HCT116 (cell line): ENCODE data around the gene RAB30. TPM values are rescaled to one million over a fixed set of nuclear protein-coding genes. Genes with fewer than 3 reads are reported as not detected.

ENCODE experiments used
- ATAC-seq: fragments of 200-7000 bp; cut with Tn5 transposase; 2 replicates; pipeline ENCODE4 v1.9.1; 2020; ENCODE audit warnings: mild to moderate bottlenecking, moderate library complexity
- BruUV-seq: library from RNA; stranded (reverse); fragments of 400-500 nt; replicated peaks from 2 replicates; lab custom pipeline; 2021; lab: Mats Ljungman, UMichigan
- CTCF ChIA-PET: fragments of 300-600 bp; sonication (Branson Sonifier 250); formaldehyde crosslinking; loops from one replicate; lab custom pipeline; 2021; ENCODE audit warnings: antibody characterized with exemption; lab: Charles Lee
- POLR2A ChIA-PET: fragments of 300-600, 350-600 bp; sonication (Branson Sonifier 250); formaldehyde crosslinking; loops from one replicate; lab custom pipeline; 2021; ENCODE audit warnings: antibody characterized with exemption; lab: Charles Lee
- RAD21 ChIA-PET, 2 experiments: fragments of 300-600 bp; sonication (Branson Sonifier 250); formaldehyde crosslinking; loops; one replicate each; lab custom pipeline; 2023; ENCODE audit warnings: low total read pairs in 2 of 2; ENCODE audit not compliant: uncharacterized antibody in 2 of 2, unreplicated experiment in 2 of 2, low non-redundant PET in 1 of 2; lab: Charles Lee
- DNase-seq: peaks from one replicate; pipeline ENCODE4 v3.0.0-alpha.2; 2010; ENCODE audit warnings: low read depth, low spot score
- H2AFZ ChIP-seq: fragments of 200-600 bp; shearing (Covaris generic), sonication (generic); 2 replicates; pipeline ENCODE4 v1.6.1; 2017; ENCODE audit warnings: low read depth, mixed run types, mixed read lengths, antibody characterized with exemption, low read length; ENCODE audit not compliant: poor library complexity, severe bottlenecking
- H3K27ac ChIP-seq: 2 replicates; pipeline ENCODE4 v1.5.1; 2012; ENCODE audit warnings: low read depth, low read length
- H3K27me3 ChIP-seq: fragments of 200-600 bp; sonication (generic); 2 replicates; pipeline ENCODE4 v1.6.1; 2016; ENCODE audit warnings: mixed run types, low read length, mixed read lengths; ENCODE audit not compliant: insufficient read depth
- H3K36me3 ChIP-seq, 2 experiments: fragments of 200-500 bp in 1 of 2; fragments of 200-600 bp in 1 of 2; sonication (Bioruptor generic) in 1 of 2; sonication (generic) in 1 of 2; 2 replicates each; pipeline versions ENCODE4 v1.5.1 to v1.6.1; 2014 to 2016; ENCODE audit warnings: low read length in 2 of 2, inconsistent platforms in 1 of 2, mixed read lengths in 1 of 2, mixed run types in 1 of 2; ENCODE audit not compliant: insufficient read depth in 2 of 2, control insufficient read depth in 1 of 2
- H3K4me1 ChIP-seq, 2 experiments: fragments of 200-600 bp in 1 of 2; sonication (generic) in 1 of 2; 2 replicates each; pipeline versions ENCODE4 v1.5.1 to v1.6.1; 2012 to 2017; ENCODE audit warnings: low read length in 2 of 2, inconsistent platforms in 1 of 2, mild to moderate bottlenecking in 1 of 2, mixed read lengths in 1 of 2, mixed run types in 1 of 2, moderate library complexity in 1 of 2; ENCODE audit not compliant: insufficient read depth in 2 of 2, control insufficient read depth in 1 of 2
- H3K4me2 ChIP-seq: fragments of 200-600 bp; sonication (generic); 2 replicates; pipeline ENCODE4 v1.6.1; 2017; ENCODE audit warnings: mixed run types, low read length, mixed read lengths
- H3K4me3 ChIP-seq, 2 experiments: fragments of 200-600 bp in 1 of 2; sonication (generic) in 1 of 2; replicated peaks in 1 of 2; 2 replicates each; pipeline ENCODE4 v1.5.1; 2011 to 2016; ENCODE audit warnings: low read length in 2 of 2, control low read depth in 1 of 2, low read depth in 1 of 2, mild to moderate bottlenecking in 1 of 2, mixed read lengths in 1 of 2, mixed run types in 1 of 2
- H3K79me2 ChIP-seq: fragments of 200-600 bp; sonication (generic); 2 replicates; pipeline ENCODE4 v1.6.1; 2017; ENCODE audit warnings: mild to moderate bottlenecking, mixed run types, low read length, moderate library complexity, mixed read lengths; ENCODE audit not compliant: insufficient read depth
- H3K9ac ChIP-seq: fragments of 200-600 bp; sonication (generic); 2 replicates; pipeline ENCODE4 v1.6.1; 2016; ENCODE audit warnings: low read length, mixed read lengths
- H3K9me2 ChIP-seq: fragments of 200-600 bp; sonication (generic), shearing (Covaris generic); 2 replicates; pipeline ENCODE4 v1.6.1; 2017; ENCODE audit warnings: mixed run types, mild to moderate bottlenecking, moderate library complexity; ENCODE audit not compliant: insufficient read depth
- H3K9me3 ChIP-seq, 2 experiments: fragments of 200-500 bp in 1 of 2; fragments of 200-600 bp in 1 of 2; sonication (Bioruptor generic) in 1 of 2; sonication (generic) in 1 of 2; 2 replicates each; pipeline ENCODE4 v1.6.1; 2014 to 2017; ENCODE audit warnings: low read length in 2 of 2, mixed read lengths in 2 of 2, inconsistent platforms in 1 of 2, low read depth in 1 of 2, mild to moderate bottlenecking in 1 of 2, mixed run types in 1 of 2, moderate library complexity in 1 of 2; ENCODE audit not compliant: control insufficient read depth in 1 of 2, insufficient read depth in 1 of 2
- H4K20me1 ChIP-seq: fragments of 200-600 bp; sonication (generic), shearing (Covaris generic); 2 replicates; pipeline ENCODE4 v1.6.1; 2017; ENCODE audit warnings: mixed run types, mild to moderate bottlenecking, moderate library complexity; ENCODE audit not compliant: insufficient read depth
- ATF3 ChIP-seq: IDR thresholded peaks from 2 replicates; pipeline ENCODE4 v1.6.1; 2012
- CBX3 ChIP-seq: IDR thresholded peaks from 2 replicates; pipeline ENCODE4 v1.6.1; 2012; ENCODE audit warnings: low read depth
- CEBPB ChIP-seq: IDR thresholded peaks from 2 replicates; pipeline ENCODE4 v1.6.1; 2012; ENCODE audit warnings: low read depth
- CTCF ChIP-seq, 3 experiments: fragments of 200-600 bp in 1 of 3; sonication (generic) in 1 of 3; IDR thresholded peaks in 2 of 3; conservative IDR thresholded peaks in 1 of 3; 2 replicates each; pipeline ENCODE4 v1.5.1; 2012 to 2017; ENCODE audit warnings: low read depth in 2 of 3, low read length in 2 of 3, antibody characterized with exemption in 1 of 3, borderline replicate concordance in 1 of 3, control low read depth in 1 of 3, mild to moderate bottlenecking in 1 of 3, mixed read lengths in 1 of 3, mixed run types in 1 of 3, moderate library complexity in 1 of 3; ENCODE audit not compliant: insufficient read depth in 1 of 3
- EGR1 ChIP-seq: IDR thresholded peaks from 2 replicates; pipeline ENCODE4 v1.6.1; 2012; ENCODE audit warnings: low read depth
- ELF1 ChIP-seq: IDR thresholded peaks from 2 replicates; pipeline ENCODE4 v1.6.1; 2012; ENCODE audit warnings: low read depth, borderline replicate concordance
- EZH2 ChIP-seq: fragments of 200-600 bp; sonication (generic); IDR thresholded peaks from 2 replicates; pipeline ENCODE4 v1.6.1; 2017; ENCODE audit warnings: antibody characterized with exemption, mixed run types
- EZH2phosphoT487 ChIP-seq: fragments of 200-600 bp; IDR thresholded peaks from 2 replicates; pipeline ENCODE4 v1.6.1; 2018; ENCODE audit warnings: antibody characterized with exemption, borderline replicate concordance
- FOSL1 ChIP-seq: IDR thresholded peaks from 2 replicates; pipeline ENCODE4 v1.6.1; 2012; ENCODE audit warnings: low read depth
- JUND ChIP-seq: IDR thresholded peaks from 2 replicates; pipeline ENCODE4 v1.6.1; 2012
- MAX ChIP-seq: IDR thresholded peaks from 2 replicates; pipeline ENCODE4 v1.6.1; 2012
- RAD21 ChIP-seq: IDR thresholded peaks from 2 replicates; pipeline ENCODE4 v1.6.1; 2012; ENCODE audit warnings: low read depth, mild to moderate bottlenecking
- SIN3A ChIP-seq: IDR thresholded peaks from 2 replicates; pipeline ENCODE4 v1.6.1; 2012; ENCODE audit warnings: low read depth
- SRF ChIP-seq: IDR thresholded peaks from 2 replicates; pipeline ENCODE4 v1.6.1; 2012; ENCODE audit warnings: low read depth
- TCF7L2 ChIP-seq: IDR thresholded peaks from 2 replicates; pipeline ENCODE4 v1.7.0; 2011; ENCODE audit warnings: borderline replicate concordance, inconsistent platforms; ENCODE audit not compliant: insufficient read depth, insufficient read length; ENCODE audit errors: extremely low read depth
- ZBTB33 ChIP-seq: IDR thresholded peaks from 2 replicates; pipeline ENCODE4 v1.6.1; 2011; ENCODE audit warnings: mild to moderate bottlenecking, low read length, moderate library complexity; ENCODE audit not compliant: insufficient replicate concordance; ENCODE audit errors: extremely low read depth
- ZFX ChIP-seq: fragments of 450-650 bp; IDR thresholded peaks from 2 replicates; pipeline ENCODE4 v1.6.1; 2017
- ZNF274 ChIP-seq: fragments of 200-500 bp; sonication (Bioruptor generic); IDR thresholded peaks from 2 replicates; pipeline ENCODE4 v1.6.1; 2014; ENCODE audit warnings: mild to moderate bottlenecking, low read depth, low read length, inconsistent platforms
- intact Hi-C: fragments of 100-400 bp; cut with micrococcal nuclease; formaldehyde crosslinking; loops from 2 replicates; pipeline ENCODE4 v1.10.0; 2022
- total RNA-seq: library from RNA; stranded (reverse); gene quantifications from one replicate; pipeline ENCODE4 v1.2.1, GENCODE V29; 2021; ENCODE audit not compliant: unreplicated experiment

RAB30 gene
- total RNA-seq, 1 experiment from 2014 or later = 5.7 TPM

GRCh38 chr11:83042964-83043711, 28.6 kb downstream of the RAB30 start (continued):
- TF ChIP-seq ZBTB33 = no peak
- no peak for TF ChIP-seq ZFX
- TF ChIP-seq CEBPB = no peak
- no peak for TF ChIP-seq FOSL1
- TF ChIP-seq SRF = no peak
- TF ChIP-seq MAX = no peak
- no peak for TF ChIP-seq ATF3
- no peak for TF ChIP-seq TCF7L2
- TF ChIP-seq ELF1 = no peak
- TF ChIP-seq, all 23 proteins: peak for 0

- H3K4me1 ChIP-seq = peaks cover 0 to 4% of the 10 kb centered on the region in 2 experiments; a peak in 1 of 4 replicates
- CTCF ChIA-PET = no interaction called here
- BruUV-seq = no TSS peak
- no peak for TF ChIP-seq JUND
- no peak for TF ChIP-seq SRF
- TF ChIP-seq CBX3 = no peak
- no peak for TF ChIP-seq RAD21
- no peak for TF ChIP-seq CTCF (IDR thresholded peaks at IDR 0.05 in 2 of 3, conservative IDR thresholded peaks at IDR 0.05 in 1 of 3; ENCODE audit: borderline replicate concordance in 1 of 3, insufficient read depth in 1 of 3, low read depth in 2 of 3, low read length in 2 of 3)
- no peak for TF ChIP-seq EGR1
- no peak for TF ChIP-seq ELF1
- TF ChIP-seq ZNF274 = no peak
- TF ChIP-seq EZH2 = no peak
- no peak for TF ChIP-seq SIN3A
- TF ChIP-seq ATF3 = no peak
- TF ChIP-seq MAX = no peak
- TF ChIP-seq EZH2phosphoT487 = no peak
- no peak for TF ChIP-seq TCF7L2
Measured at GRCh38 chr11:83041126-83041525, 30.6 kb downstream of the RAB30 start.

More at GRCh38 chr11:83041126-83041525, 30.6 kb downstream of the RAB30 start:
- Histone ChIP-seq H3K4me3 (no peak overlapping the region), H3K79me2 (no peaks in the 10 kb centered on the region), H3K9me3 (no peaks in the 10 kb centered on the region), H3K27ac (no peak overlapping the region), H3K9me2 (no peaks in the 10 kb centered on the region), H3K27me3 (no peaks in the 10 kb centered on the region), H2AFZ (no peak overlapping the region), H4K20me1 (no peaks in the 10 kb centered on the region), H3K36me3 (no peaks in the 10 kb centered on the region), H3K4me2 (no peak overlapping the region), H3K9ac (no peak overlapping the region)
- intact Hi-C loops = no loop called here
- ChIA-PET RAD21 (no interaction called here), POLR2A (no interaction called here)
- DNase-seq (no peak), ATAC-seq (no peak)
